Measurements from ENCODE around the gene TNFAIP3.

Gene TNFAIP3

DNA sequence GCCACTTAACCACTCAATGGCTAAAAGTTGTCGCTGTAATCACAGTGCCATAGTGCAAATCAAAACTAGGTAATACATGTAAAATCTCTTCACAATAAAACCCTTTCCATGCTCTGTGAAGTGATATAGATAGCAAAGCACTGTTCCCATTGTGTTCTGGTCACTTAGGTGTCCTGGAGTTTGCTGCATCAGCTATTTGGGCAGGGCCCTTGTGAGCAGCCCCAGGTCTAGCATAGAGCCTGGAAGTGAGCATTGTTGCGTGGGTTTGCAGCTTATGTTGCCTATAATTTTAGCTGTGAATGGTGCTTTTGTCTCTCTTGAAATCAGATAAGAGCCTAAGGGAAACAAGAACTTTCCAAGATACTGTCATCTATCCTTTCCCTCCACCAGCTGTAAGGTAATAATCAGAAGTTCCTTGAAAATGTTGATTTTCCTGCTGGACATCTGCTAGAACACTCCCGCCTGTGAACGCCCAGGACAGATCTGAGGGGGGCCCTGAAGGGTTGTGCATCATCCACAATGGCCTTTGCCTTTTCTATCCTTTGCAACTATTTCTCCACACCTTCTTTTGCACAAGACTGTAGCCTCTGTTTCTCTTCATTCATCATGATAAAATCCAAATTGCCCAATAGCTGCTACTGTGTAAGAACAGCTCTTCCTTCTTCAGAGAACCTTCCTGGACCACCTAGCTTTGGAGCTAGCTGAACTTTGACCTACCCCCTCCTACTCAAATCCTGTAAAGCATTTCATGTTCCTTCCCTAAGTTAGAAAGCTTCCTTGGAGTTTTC lies 57.0 kb downstream of the TNFAIP3 start:
- no peak for DNase-seq (ENCODE audit: low spot score)

DNA sequence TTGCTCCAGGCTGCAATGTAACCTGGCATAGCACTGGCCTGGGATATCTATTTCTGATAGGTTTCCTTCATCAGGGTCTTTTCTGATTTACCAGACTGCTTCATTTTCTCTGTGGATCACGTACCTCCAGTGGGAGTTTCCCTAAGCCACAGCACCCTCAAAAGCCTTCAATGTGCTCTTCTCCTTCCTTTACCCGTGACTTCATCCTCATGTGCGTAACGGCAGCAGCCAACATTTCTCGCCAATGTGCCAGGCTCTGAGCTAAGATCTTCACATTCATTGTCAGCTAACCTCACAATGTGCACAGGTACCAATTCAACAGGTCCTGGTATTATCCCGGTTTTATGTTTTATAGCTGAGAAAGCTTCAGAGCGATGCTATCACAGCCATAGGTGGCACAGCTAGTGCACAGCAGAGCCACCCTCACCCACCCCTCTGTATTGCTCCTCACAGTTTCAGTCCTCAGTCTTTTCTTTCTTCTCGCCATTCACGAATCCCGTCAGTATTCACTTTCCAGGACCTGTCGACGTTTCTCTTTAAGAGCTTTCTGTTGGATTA lies 58.2 kb downstream of the TNFAIP3 start:
- no peak for DNase-seq (ENCODE audit: low spot score)

DNA sequence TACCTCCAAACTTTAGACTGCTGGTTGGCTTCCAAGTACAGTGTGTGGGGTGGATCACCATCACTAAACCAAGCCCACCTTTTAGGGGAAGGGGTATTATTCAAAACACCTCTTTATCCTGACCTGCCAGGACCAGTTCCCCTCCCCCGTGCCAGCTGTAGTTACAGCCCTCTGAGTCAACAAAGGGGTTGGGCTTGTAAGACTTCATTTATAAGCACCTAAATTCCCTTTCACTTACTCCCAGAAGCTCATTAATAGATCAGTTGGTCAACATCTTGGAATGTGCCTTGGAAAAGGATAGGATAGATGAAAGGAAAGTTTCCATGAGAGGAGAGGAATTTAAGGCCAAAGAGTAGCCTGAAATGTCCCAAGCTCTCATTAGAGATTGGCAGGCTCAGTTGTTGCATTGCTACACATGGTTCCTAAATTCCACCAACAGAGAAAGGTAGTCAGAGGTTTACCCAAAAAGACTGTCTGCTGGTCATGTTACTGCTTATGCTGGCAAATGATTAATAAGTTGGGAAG lies 59.2 kb downstream of the TNFAIP3 start:
- no peak for DNase-seq (ENCODE audit: low spot score)

DNA sequence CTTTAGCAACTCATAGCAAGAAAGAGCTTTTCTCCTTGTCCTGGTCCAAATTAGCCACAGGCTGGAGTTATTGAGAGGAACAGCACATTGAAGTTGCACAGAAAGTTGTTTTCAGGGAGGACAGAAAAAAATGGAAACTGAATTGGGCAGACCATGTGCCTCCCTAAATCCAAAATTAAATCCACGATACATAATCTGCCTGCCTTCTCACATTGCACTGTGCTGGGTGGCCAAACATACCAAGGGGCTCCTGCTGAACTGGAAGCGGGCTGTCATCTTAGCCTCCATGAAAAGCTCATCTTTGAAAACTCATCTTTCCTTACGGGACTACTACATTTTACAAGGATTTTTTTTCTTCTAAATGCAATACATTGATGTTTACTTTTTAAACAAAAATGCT lies 59.9 kb downstream of the TNFAIP3 start:
- DNase-seq (ENCODE audit: low spot score): no peak

DNA sequence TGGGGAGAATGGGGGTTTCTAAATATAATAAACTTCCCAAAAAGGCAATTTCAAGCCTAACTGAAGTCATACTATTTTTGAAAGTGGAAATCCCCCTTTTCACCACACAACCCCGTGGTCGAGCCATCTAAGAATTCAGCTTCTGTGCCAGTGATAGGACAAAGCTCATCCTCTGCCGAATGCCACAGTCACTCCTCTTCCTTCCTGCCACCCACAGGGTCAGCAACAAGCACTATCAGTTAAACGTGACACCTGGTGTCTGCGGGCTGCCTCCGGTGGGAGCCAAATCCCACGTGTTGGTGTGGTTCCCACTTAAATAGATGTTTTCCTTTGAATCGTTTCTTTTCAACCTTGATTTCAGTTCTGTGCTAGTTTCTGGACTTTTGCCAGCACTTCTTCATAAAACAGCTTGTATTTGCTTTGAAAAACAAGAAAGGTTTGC lies 60.7 kb downstream of the TNFAIP3 start:
- DNase-seq (ENCODE audit: low spot score): peak; percentile 53

DNA sequence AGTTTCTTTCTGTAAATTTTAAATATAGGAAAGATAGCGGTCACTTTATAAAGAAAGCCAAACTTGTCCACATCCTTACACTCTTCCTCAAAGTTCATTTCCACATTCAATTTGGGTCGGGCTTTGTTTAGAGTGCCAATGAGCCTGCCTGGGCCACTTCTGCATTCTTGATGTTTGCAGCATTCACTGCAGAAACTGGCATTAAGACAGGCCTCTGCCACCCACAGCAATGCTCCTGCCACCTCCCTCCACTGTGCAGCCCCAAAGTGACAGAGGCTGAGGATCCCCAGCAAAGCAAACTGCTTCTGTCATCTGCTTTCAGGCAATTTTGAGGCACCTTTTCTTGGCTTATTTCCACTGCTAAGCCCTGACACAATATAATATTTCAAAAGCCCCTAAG lies 61.2 kb downstream of the TNFAIP3 start:
- peak; percentile 74 for DNase-seq (ENCODE audit: low spot score)

DNA sequence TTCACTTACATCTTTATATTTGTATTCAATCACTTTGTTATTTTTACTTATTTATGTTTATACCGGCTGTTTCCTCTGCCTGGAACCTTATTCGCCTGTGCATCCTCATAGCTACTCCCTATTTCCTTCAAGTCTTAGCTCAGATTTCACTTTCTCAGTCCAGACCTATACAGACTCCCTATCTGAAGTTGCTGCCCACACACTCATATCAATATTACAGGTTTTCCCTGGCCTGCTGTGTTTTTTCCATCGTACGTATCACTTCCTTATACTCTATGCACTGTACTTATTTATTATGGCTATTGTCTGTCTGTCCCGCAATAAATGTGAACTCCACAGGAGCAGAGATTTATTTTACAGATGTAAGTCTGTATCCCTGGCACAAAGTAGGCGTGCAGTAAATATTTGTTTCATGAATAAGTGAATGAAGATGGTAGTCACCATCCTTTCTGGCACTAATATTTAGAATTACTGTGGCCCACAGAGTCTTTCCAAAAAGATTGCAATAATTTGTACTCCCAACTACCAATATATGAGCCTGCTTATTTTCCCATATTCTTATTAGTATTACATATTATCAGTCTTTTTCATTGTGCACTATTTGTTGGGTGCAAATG lies 64.9 kb downstream of the TNFAIP3 start:
- DNase-seq (ENCODE audit: low spot score): no peak

Measured in pons (tissue), 1 donor.